GM12878 (cell line): ENCODE data around the gene MYO9B.

Experiments
- CEBPB ChIP-seq, 2 experiments: fragments of 150-350 bp in 1 of 2; IDR thresholded peaks; 2 replicates each; pipeline ENCODE4 v1.6.1; 2012 to 2014; ENCODE audit warnings: low read depth in 2 of 2, low read length in 2 of 2, borderline replicate concordance in 1 of 2, inconsistent platforms in 1 of 2
- CHD2 ChIP-seq: IDR thresholded peaks from 2 replicates; pipeline ENCODE4 v1.6.1; 2011; ENCODE audit warnings: low read depth, low read length, improper control_type of control experiment, borderline replicate concordance
- CTCF ChIP-seq, 3 experiments: IDR thresholded peaks in 2 of 3; conservative IDR thresholded peaks in 1 of 3; 2 replicates each; pipeline ENCODE4 v1.5.1; 2011; ENCODE audit warnings: low read depth in 3 of 3, low read length in 3 of 3, mild to moderate bottlenecking in 3 of 3, control low read depth in 2 of 3, moderate library complexity in 2 of 3, inconsistent platforms in 1 of 3, mixed read lengths in 1 of 3; ENCODE audit not compliant: control insufficient read depth in 2 of 3, insufficient read depth in 1 of 3; ENCODE audit errors: extremely low read depth in 1 of 3
- RCOR1 ChIP-seq: conservative IDR thresholded peaks from 2 replicates; pipeline ENCODE4 v1.6.1; 2012; ENCODE audit warnings: low read depth, low read length, improper control_type of control experiment
- ZZZ3 ChIP-seq: IDR thresholded peaks from 2 replicates; pipeline ENCODE4 v1.6.1; 2011; ENCODE audit warnings: low read depth; ENCODE audit not compliant: control insufficient read depth, insufficient read length

- TF ChIP-seq CEBPB (IDR thresholded peaks at IDR 0.05; ENCODE audit: borderline replicate concordance in 1 of 2, low read depth in 2 of 2, low read length in 2 of 2), result no peak
- TF ChIP-seq CHD2, result no peak
- TF ChIP-seq CTCF (IDR thresholded peaks at IDR 0.05 in 2 of 3, conservative IDR thresholded peaks at IDR 0.05 in 1 of 3; ENCODE audit: control insufficient read depth in 2 of 3, extremely low read depth in 1 of 3, insufficient read depth in 1 of 3, low read depth in 3 of 3, low read length in 3 of 3), result no peak
- TF ChIP-seq ZZZ3, result no peak
- no peak for TF ChIP-seq RCOR1
Measured at GRCh38 chr19:17116996-17117702, 41.6 kb downstream of the MYO9B start.
